Lung (tissue), 12 donors: Measurements from ENCODE around the gene MOV10. TPM values are rescaled to one million over a fixed set of nuclear protein-coding genes. Genes with fewer than 3 reads are reported as not detected.

Experiments used
- ATAC-seq: fragments of 200-7000 bp; cut with Tn5 transposase; one replicate; pipeline ENCODE4 v1.9.1; 2020; ENCODE audit warnings: moderate number of reproducible peaks; ENCODE audit not compliant: insufficient read depth, low FRiP score
- DNase-seq, 3 donors: peaks; one replicate each; pipeline ENCODE4 v3.0.0-alpha.2; 2013 to 2017
- H3K27ac ChIP-seq, 2 donors: one replicate each; pipeline ENCODE4 v1.5.1; 2013; ENCODE audit warnings: mild to moderate bottlenecking in 2 of 2, moderate library complexity in 2 of 2, control low read depth in 1 of 2, inconsistent platforms in 1 of 2, low read depth in 1 of 2, low read length in 1 of 2
- H3K27me3 ChIP-seq, 3 donors: one replicate each; pipeline ENCODE4 v1.5.1; 2013; ENCODE audit warnings: low read length in 2 of 3; ENCODE audit not compliant: control insufficient read depth in 3 of 3, insufficient read depth in 3 of 3
- H3K36me3 ChIP-seq, 4 donors: one replicate each; pipeline ENCODE4 v1.5.1; 2013; ENCODE audit warnings: low read length in 4 of 4, mild to moderate bottlenecking in 1 of 4, moderate library complexity in 1 of 4; ENCODE audit not compliant: control insufficient read depth in 4 of 4, insufficient read depth in 4 of 4
- H3K4me1 ChIP-seq, 5 donors: one replicate each; pipeline ENCODE4 v1.5.1; 2013; ENCODE audit warnings: low read length in 5 of 5, mild to moderate bottlenecking in 2 of 5, moderate library complexity in 1 of 5; ENCODE audit not compliant: control insufficient read depth in 5 of 5, insufficient read depth in 5 of 5
- H3K4me3 ChIP-seq: one replicate; pipeline ENCODE4 v1.5.1; 2013; ENCODE audit warnings: mild to moderate bottlenecking, control low read depth, moderate library complexity
- H3K9ac ChIP-seq, 2 donors: one replicate each; pipeline ENCODE4 v1.5.1; 2013; ENCODE audit warnings: low read length in 2 of 2, control low read depth in 1 of 2; ENCODE audit not compliant: insufficient read depth in 1 of 2
- H3K9me3 ChIP-seq, 4 donors: one replicate each; pipeline ENCODE4 v1.5.1; 2013; ENCODE audit warnings: low read length in 3 of 4, mild to moderate bottlenecking in 1 of 4, moderate library complexity in 1 of 4; ENCODE audit not compliant: control insufficient read depth in 4 of 4, insufficient read depth in 3 of 4
- WGBS, 2 donors: extraction: QIAGEN DNeasy Blood & Tissue Kit; methylation state at CpG; one replicate each; pipeline ENCODE4 v1.1.7; 2013; 5-methylcytosine and 5-hydroxymethylcytosine counted together
- polyA plus RNA-seq, 2 donors: library from polyadenylated mRNA; stranded (reverse); fragments of 200-250 nt; gene quantifications; one replicate each; pipeline ENCODE4 v1.2.1, GENCODE V29; 2013
- total RNA-seq, 2 donors: library from RNA; depleted of rRNA in 1 of 2; stranded (reverse); fragments of >200 nt in 1 of 2; gene quantifications; one replicate each; pipeline ENCODE4 v1.2.1, GENCODE V29; 2014 to 2021
- TF ChIP-seq, protein P1 (sequence below): IDR thresholded peaks from 2 replicates; pipeline ENCODE4 v1.5.1; 2012; ENCODE audit warnings: mild to moderate bottlenecking; ENCODE audit errors: control extremely low read depth, extremely low read depth
- donor health status: control.
- donor health status: control.
- donor health status: Bipolar disorder and iron deficiency.
- donor health status: healthy.
- donor health status: DM: yes; HTN: yes; CAD: no.

MOV10 gene
- total and polyA plus RNA-seq, 4 donors = 33.4 to 51.3 (median 40.2) TPM

- peaks cover 0 to 61% (median 49%) of the 10 kb centered on the region in 4 donors for H3K36me3 ChIP-seq
- H3K9ac ChIP-seq = no peak overlapping the region
- DNase-seq (no peak), ATAC-seq (no peak)
- H3K4me3 ChIP-seq = no peak overlapping the region
- H3K27me3 ChIP-seq = no peaks in the 10 kb centered on the region
- H3K27ac ChIP-seq = no peak overlapping the region
- H3K4me1 ChIP-seq = peaks cover 0 to 6% (median 0%) of the 10 kb centered on the region in 5 donors
- no peaks in the 10 kb centered on the region for H3K9me3 ChIP-seq
- TF ChIP-seq, protein P1, sequence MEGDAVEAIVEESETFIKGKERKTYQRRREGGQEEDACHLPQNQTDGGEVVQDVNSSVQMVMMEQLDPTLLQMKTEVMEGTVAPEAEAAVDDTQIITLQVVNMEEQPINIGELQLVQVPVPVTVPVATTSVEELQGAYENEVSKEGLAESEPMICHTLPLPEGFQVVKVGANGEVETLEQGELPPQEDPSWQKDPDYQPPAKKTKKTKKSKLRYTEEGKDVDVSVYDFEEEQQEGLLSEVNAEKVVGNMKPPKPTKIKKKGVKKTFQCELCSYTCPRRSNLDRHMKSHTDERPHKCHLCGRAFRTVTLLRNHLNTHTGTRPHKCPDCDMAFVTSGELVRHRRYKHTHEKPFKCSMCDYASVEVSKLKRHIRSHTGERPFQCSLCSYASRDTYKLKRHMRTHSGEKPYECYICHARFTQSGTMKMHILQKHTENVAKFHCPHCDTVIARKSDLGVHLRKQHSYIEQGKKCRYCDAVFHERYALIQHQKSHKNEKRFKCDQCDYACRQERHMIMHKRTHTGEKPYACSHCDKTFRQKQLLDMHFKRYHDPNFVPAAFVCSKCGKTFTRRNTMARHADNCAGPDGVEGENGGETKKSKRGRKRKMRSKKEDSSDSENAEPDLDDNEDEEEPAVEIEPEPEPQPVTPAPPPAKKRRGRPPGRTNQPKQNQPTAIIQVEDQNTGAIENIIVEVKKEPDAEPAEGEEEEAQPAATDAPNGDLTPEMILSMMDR = no peak
- 95 to 97% methylated on average over 6 of the region's 6 CpGs for WGBS, 2 donors
These were observed 19.4 kb downstream of the MOV10 start for GRCh38 chr1:112693821-112694220.

- Histone ChIP-seq H3K9me3 (no peaks in the 10 kb centered on the region), H3K36me3 (peaks cover 0 to 60% (median 49%) of the 10 kb centered on the region in 4 donors), H3K27ac (no peak overlapping the region), H3K4me1 (peaks cover 0 to 6% (median 2%) of the 10 kb centered on the region in 5 donors), H3K27me3 (no peaks in the 10 kb centered on the region), H3K9ac (no peak overlapping the region), H3K4me3 (no peak overlapping the region)
- WGBS, 2 donors = 92 to 95% methylated on average over 15 of the region's 15 CpGs
- ATAC-seq (no peak), DNase-seq (no peak)
- TF ChIP-seq, protein P1 = no peak
These were observed 20.0 kb downstream of the MOV10 start for GRCh38 chr1:112694363-112694929.

GRCh38 chr1:112695276-112695675 lies 20.8 kb downstream of the MOV10 start:
- 97 to 99% methylated on average over 9 of the region's 9 CpGs for WGBS, 2 donors

More at GRCh38 chr1:112695276-112695675, 20.8 kb downstream of the MOV10 start:
- H3K9ac ChIP-seq = no peak overlapping the region
- ATAC-seq (no peak), DNase-seq (no peak)
- H3K9me3 ChIP-seq = no peaks in the 10 kb centered on the region
- no peak overlapping the region for H3K4me3 ChIP-seq
- no peaks in the 10 kb centered on the region for H3K27me3 ChIP-seq
- TF ChIP-seq, protein P1 = no peak
- peaks cover 0 to 58% (median 45%) of the 10 kb centered on the region in 4 donors for H3K36me3 ChIP-seq
- H3K4me1 ChIP-seq = peaks cover 0 to 13% (median 6%) of the 10 kb centered on the region in 5 donors
- H3K27ac ChIP-seq = no peak overlapping the region
